H1 (cell line): ENCODE data around the gene MYL6. TPM values are rescaled to one million over a fixed set of nuclear protein-coding genes. Genes with fewer than 3 reads are reported as not detected.

ENCODE experiments used
- ASH2L ChIP-seq: fragments of 200-600, 300-600 bp; sonication (generic); IDR thresholded peaks from one replicate; pipeline ENCODE4 v1.7.1; 2017; ENCODE audit warnings: low read length
- BCL11A ChIP-seq, 2 experiments: IDR thresholded peaks; one replicate each; pipeline ENCODE4 v1.6.1; 2011; ENCODE audit warnings: low read depth in 2 of 2, low read length in 2 of 2, mild to moderate bottlenecking in 2 of 2
- CHD1 ChIP-seq: IDR thresholded peaks from 2 replicates; pipeline ENCODE4 v1.6.1; 2012; ENCODE audit warnings: low read depth, low read length, improper control_type of control experiment
- FOSL1 ChIP-seq: IDR thresholded peaks from 2 replicates; pipeline ENCODE4 v1.6.1; 2011; ENCODE audit warnings: mild to moderate bottlenecking, low read depth, low read length, moderate library complexity; ENCODE audit not compliant: insufficient read depth
- NRF1 ChIP-seq: IDR thresholded peaks from 2 replicates; pipeline ENCODE4 v1.6.1; 2011; ENCODE audit warnings: mild to moderate bottlenecking, low read depth, low read length, improper control_type of control experiment
- POLR2A ChIP-seq, 2 experiments: IDR thresholded peaks; 1 replicate in 1 of 2; 2 replicates in 1 of 2; pipeline ENCODE4 v1.6.1; 2011; ENCODE audit warnings: low read depth in 2 of 2, low read length in 2 of 2, mild to moderate bottlenecking in 2 of 2; ENCODE audit errors: control extremely low read depth in 1 of 2
- SP2 ChIP-seq: IDR thresholded peaks from 2 replicates; pipeline ENCODE4 v1.6.1; 2012; ENCODE audit warnings: mild to moderate bottlenecking, low read length, inconsistent platforms
- polyA plus RNA-seq, 7 experiments: library from polyadenylated mRNA; depleted of rRNA in 3 of 7; stranded (reverse) in 5 of 7; unstranded in 2 of 7; fragments of >200 nt in 5 of 7; fragments of 200-250 nt in 2 of 7; gene quantifications; 1 replicate in 5 of 7; 2 replicates in 1 of 7; 4 replicates in 1 of 7; pipeline versions ENCODE4 v1.2.1 to v1.2.3, GENCODE V29; 2011 to 2013; ENCODE audit warnings: missing spikeins in 2 of 7, mixed read lengths in 2 of 7
- total RNA-seq: library from RNA; stranded (reverse); fragmentation: NEBNext Ultra II Directional; extraction: Animal tissue kit (Norgen Biotek cat#: 25700); gene quantifications from 2 replicates; pipeline ENCODE4 v1.2.1, GENCODE V29; 2021
- TF ChIP-seq, protein P1 (sequence below): fragments of 300-600 bp; sonication (generic); IDR thresholded peaks from 2 replicates; pipeline ENCODE4 v1.7.1; 2012; ENCODE audit warnings: low read length, moderate library complexity, mild to moderate bottlenecking, inconsistent platforms; ENCODE audit not compliant: insufficient replicate concordance

MYL6 gene
- total and polyA plus RNA-seq, 2 of the 8 experiments (the other 6 are each of a cell fraction or from before 2014, with no cell fraction given) = 1,130 to 2,279 TPM

DNA sequence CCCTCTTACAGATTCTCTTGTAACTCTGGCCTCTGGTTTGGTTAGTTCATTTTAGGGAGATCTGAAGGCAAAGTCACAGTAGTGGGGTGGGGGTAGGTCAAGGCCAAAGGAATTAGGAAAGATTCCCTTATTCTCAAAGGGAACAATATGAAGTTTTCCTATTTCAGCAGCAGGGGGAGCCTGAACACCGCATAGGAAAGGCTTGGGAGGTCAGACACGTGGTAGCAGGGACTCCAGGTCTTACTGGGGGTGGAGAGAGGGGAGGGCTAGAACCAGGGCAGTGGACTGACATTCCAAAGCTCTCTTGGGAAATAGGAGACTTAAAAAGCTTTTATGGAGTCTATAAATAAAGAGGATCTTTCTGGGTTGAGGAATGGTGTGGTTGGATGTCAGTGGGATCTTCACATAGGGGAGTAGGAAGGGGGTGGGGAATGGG, 38.8 kb upstream of the MYL6 start (continued):
- TF ChIP-seq, protein P1, sequence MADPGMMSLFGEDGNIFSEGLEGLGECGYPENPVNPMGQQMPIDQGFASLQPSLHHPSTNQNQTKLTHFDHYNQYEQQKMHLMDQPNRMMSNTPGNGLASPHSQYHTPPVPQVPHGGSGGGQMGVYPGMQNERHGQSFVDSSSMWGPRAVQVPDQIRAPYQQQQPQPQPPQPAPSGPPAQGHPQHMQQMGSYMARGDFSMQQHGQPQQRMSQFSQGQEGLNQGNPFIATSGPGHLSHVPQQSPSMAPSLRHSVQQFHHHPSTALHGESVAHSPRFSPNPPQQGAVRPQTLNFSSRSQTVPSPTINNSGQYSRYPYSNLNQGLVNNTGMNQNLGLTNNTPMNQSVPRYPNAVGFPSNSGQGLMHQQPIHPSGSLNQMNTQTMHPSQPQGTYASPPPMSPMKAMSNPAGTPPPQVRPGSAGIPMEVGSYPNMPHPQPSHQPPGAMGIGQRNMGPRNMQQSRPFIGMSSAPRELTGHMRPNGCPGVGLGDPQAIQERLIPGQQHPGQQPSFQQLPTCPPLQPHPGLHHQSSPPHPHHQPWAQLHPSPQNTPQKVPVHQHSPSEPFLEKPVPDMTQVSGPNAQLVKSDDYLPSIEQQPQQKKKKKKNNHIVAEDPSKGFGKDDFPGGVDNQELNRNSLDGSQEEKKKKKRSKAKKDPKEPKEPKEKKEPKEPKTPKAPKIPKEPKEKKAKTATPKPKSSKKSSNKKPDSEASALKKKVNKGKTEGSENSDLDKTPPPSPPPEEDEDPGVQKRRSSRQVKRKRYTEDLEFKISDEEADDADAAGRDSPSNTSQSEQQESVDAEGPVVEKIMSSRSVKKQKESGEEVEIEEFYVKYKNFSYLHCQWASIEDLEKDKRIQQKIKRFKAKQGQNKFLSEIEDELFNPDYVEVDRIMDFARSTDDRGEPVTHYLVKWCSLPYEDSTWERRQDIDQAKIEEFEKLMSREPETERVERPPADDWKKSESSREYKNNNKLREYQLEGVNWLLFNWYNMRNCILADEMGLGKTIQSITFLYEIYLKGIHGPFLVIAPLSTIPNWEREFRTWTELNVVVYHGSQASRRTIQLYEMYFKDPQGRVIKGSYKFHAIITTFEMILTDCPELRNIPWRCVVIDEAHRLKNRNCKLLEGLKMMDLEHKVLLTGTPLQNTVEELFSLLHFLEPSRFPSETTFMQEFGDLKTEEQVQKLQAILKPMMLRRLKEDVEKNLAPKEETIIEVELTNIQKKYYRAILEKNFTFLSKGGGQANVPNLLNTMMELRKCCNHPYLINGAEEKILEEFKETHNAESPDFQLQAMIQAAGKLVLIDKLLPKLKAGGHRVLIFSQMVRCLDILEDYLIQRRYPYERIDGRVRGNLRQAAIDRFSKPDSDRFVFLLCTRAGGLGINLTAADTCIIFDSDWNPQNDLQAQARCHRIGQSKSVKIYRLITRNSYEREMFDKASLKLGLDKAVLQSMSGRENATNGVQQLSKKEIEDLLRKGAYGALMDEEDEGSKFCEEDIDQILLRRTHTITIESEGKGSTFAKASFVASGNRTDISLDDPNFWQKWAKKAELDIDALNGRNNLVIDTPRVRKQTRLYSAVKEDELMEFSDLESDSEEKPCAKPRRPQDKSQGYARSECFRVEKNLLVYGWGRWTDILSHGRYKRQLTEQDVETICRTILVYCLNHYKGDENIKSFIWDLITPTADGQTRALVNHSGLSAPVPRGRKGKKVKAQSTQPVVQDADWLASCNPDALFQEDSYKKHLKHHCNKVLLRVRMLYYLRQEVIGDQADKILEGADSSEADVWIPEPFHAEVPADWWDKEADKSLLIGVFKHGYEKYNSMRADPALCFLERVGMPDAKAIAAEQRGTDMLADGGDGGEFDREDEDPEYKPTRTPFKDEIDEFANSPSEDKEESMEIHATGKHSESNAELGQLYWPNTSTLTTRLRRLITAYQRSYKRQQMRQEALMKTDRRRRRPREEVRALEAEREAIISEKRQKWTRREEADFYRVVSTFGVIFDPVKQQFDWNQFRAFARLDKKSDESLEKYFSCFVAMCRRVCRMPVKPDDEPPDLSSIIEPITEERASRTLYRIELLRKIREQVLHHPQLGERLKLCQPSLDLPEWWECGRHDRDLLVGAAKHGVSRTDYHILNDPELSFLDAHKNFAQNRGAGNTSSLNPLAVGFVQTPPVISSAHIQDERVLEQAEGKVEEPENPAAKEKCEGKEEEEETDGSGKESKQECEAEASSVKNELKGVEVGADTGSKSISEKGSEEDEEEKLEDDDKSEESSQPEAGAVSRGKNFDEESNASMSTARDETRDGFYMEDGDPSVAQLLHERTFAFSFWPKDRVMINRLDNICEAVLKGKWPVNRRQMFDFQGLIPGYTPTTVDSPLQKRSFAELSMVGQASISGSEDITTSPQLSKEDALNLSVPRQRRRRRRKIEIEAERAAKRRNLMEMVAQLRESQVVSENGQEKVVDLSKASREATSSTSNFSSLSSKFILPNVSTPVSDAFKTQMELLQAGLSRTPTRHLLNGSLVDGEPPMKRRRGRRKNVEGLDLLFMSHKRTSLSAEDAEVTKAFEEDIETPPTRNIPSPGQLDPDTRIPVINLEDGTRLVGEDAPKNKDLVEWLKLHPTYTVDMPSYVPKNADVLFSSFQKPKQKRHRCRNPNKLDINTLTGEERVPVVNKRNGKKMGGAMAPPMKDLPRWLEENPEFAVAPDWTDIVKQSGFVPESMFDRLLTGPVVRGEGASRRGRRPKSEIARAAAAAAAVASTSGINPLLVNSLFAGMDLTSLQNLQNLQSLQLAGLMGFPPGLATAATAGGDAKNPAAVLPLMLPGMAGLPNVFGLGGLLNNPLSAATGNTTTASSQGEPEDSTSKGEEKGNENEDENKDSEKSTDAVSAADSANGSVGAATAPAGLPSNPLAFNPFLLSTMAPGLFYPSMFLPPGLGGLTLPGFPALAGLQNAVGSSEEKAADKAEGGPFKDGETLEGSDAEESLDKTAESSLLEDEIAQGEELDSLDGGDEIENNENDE = no peak
- TF ChIP-seq CHD1 (no peak), POLR2A (IDR thresholded peaks at IDR 0.05; ENCODE audit: control extremely low read depth in 1 of 2, low read depth in 2 of 2, low read length in 2 of 2) (no peak), ASH2L (no peak), BCL11A (IDR thresholded peaks at IDR 0.05; ENCODE audit: low read depth in 2 of 2, low read length in 2 of 2) (no peak), SP2 (no peak), NRF1 (no peak), FOSL1 (no peak)
